ENCODE data around the gene ACTR1A.

DNA sequence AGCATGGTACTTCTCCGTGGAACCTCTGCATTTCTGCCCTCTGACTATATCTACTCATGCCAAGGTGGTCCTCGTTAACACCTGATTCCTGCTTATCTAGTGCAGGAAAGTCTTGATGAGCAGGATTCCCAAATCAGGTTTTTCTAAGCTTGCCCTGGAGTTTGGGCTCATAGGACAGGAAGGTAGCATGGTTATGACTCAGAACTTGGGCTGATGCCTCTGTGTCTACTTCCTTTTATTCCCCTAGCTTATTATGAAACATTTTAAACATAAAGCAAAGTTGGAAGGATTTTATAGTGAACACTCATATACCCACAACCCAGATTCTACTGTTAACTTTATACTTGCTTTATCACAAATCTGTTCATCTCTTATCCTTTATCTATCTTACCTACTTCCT, 6.9 kb upstream of the ACTR1A start:
- TF ChIP-seq POLR2A (IDR thresholded peaks at IDR 0.05): no peak
- TF ChIP-seq, protein P1, sequence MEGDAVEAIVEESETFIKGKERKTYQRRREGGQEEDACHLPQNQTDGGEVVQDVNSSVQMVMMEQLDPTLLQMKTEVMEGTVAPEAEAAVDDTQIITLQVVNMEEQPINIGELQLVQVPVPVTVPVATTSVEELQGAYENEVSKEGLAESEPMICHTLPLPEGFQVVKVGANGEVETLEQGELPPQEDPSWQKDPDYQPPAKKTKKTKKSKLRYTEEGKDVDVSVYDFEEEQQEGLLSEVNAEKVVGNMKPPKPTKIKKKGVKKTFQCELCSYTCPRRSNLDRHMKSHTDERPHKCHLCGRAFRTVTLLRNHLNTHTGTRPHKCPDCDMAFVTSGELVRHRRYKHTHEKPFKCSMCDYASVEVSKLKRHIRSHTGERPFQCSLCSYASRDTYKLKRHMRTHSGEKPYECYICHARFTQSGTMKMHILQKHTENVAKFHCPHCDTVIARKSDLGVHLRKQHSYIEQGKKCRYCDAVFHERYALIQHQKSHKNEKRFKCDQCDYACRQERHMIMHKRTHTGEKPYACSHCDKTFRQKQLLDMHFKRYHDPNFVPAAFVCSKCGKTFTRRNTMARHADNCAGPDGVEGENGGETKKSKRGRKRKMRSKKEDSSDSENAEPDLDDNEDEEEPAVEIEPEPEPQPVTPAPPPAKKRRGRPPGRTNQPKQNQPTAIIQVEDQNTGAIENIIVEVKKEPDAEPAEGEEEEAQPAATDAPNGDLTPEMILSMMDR (IDR thresholded peaks at IDR 0.05): no peak
